ENCODE data around the gene RPS21.
"Not testable (repeated sequence)": the region's sequence is repeated elsewhere in the genome, so short reads cannot be mapped to it uniquely, and the experiment has no call there.

The RPS21 gene

GRCh38 chr20:62412194-62413024 lies 25.5 kb downstream of the RPS21 start:
- no peak for DNase-seq

- no peak for DNase-seq
Observed at GRCh38 chr20:62413025-62413570, 26.2 kb downstream of the RPS21 start.

GRCh38 chr20:62413896-62414481 lies 27.1 kb downstream of the RPS21 start:
- DNase-seq: no peak

- DNase-seq: no peak
Observed at GRCh38 chr20:62415354-62416111, 28.6 kb downstream of the RPS21 start.

- no peak for DNase-seq
Observed at GRCh38 chr20:62416651-62417637, 30.0 kb downstream of the RPS21 start.

- no peak for DNase-seq
Observed at GRCh38 chr20:62417981-62418708, 31.2 kb downstream of the RPS21 start.

- no peak for DNase-seq
Observed at GRCh38 chr20:62418709-62419487, 32.0 kb downstream of the RPS21 start.

GRCh38 chr20:62419759-62420158 lies 32.9 kb downstream of the RPS21 start:
- DNase-seq: no peak

GRCh38 chr20:62420846-62421715 lies 34.2 kb downstream of the RPS21 start:
- no peak for DNase-seq

- no peak for DNase-seq
Observed at GRCh38 chr20:62421716-62421990, 34.8 kb downstream of the RPS21 start.

- DNase-seq: no peak
Observed at GRCh38 chr20:62422636-62423325, 35.9 kb downstream of the RPS21 start.

- DNase-seq: no peak
Observed at GRCh38 chr20:62423326-62423706, 36.4 kb downstream of the RPS21 start.

GRCh38 chr20:62424249-62425107 lies 37.6 kb downstream of the RPS21 start:
- DNase-seq: no peak

GRCh38 chr20:62425281-62426058 lies 38.6 kb downstream of the RPS21 start:
- no peak for DNase-seq

- not testable (repeated sequence) for DNase-seq
Observed at GRCh38 chr20:62426059-62426348, 39.1 kb downstream of the RPS21 start.

GRCh38 chr20:62426699-62427131 lies 39.8 kb downstream of the RPS21 start:
- no peak for DNase-seq

- no peak for DNase-seq
Observed at GRCh38 chr20:62427172-62428001, 40.5 kb downstream of the RPS21 start, which contains the start of gene RBBP8NL. Gene RBBP8NL (minus strand): TSS chr20:62427539. CDS start chr20:62419647, 7,892 bp downstream.

Measured in NCI-H446 (cell line).